ENCODE data around the gene MCRIP1. TPM values are rescaled to one million over a fixed set of nuclear protein-coding genes. Genes with fewer than 3 reads are reported as not detected.

MCRIP1 gene
- total RNA-seq, 1 experiment from 2014 or later, result 126 TPM

DNA sequence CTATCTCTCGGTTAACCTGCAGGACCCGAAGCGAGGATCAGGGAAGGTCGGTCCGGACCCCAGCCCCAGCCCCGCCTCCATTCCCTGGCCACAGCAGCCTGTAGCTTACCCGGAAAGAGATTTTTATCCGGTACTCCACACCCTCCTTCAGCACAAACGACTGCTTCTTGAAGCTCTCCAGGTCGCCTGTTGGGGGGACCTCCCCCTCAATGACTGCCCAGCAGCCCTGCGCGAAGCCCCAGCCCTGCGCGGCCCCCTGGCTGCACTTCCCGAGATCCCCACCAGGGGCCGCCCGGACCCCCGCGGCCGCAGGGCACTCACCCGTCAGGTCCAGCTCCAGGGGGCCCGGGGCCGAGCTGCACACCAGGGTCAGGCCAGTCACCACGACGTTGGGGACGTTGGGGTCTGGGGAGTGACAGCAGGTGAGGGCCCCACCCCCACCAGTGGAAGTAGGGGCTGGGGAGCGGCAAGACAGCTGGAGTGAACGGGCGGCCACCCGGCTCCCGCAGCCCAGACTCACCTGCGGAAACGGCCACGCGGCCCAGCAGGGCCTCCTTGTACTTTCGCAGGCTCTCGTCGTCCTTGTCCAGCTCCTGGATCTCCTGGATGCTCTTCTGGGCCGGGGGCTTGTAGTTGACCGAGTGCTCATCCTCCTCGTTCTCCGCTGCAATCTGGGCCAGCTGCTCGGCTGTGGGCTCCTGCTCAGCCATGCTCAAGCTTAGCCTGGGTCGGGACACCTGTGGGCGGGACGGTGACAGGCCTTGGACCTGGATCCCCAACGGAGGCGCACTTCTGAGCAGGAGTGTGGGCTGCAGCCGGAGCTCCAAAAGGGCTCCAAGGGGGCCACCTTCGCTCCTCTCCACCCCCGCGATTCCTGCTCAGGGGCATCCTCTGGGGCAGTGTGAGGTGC, 36.4 kb upstream of the MCRIP1 start (continued):
- TF ChIP-seq, protein P1, sequence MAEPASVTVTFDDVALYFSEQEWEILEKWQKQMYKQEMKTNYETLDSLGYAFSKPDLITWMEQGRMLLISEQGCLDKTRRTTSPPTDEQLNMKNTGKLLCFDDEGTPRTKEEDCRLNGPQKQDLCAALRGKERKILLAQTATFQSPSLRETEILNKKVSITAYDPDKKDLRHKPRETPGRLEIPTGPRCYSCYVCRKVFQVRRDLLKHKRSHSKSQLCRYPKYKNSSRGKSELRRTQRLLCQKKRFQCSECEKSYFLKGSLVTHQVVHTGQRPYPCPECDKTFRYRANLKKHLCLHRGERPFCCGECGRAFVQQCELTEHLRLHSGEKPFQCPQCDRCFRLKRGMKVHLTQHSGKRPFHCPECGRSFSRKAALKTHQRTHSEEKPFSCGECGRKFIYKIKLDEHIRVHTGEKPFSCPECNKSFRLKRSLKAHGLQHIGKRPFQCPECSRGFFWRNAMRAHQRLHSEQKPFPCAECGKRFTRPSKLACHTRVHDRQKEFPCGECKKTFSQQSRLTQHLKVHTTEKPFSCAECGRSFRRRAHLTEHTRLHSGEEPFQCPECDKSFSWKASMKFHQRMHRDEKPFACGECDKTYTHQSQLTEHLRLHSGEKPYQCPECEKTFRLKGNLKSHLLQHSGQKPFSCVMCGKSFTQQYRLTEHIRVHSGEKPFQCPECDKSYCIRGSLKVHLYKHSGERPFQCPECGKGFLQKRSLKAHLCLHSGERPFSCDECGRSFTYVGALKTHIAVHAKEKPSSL (CRISPR knock-in tag; conservative IDR thresholded peaks at IDR 0.05), result 0 out of 2 replicates have a peak, but pooled peaks have one; percentile 6
- TF ChIP-seq EMX1 (CRISPR knock-in tag; IDR thresholded peaks at IDR 0.05), result peak; percentile 39
- no peak for TF ChIP-seq IRF2 (CRISPR knock-in tag; IDR thresholded peaks at IDR 0.05; ENCODE audit: borderline replicate concordance, low read depth)
- TF ChIP-seq FOXP1 (CRISPR knock-in tag; IDR thresholded peaks at IDR 0.05; ENCODE audit: borderline replicate concordance), result peak; percentile 43; the same call in 1 of the 2 replicates
- TF ChIP-seq, protein P2, sequence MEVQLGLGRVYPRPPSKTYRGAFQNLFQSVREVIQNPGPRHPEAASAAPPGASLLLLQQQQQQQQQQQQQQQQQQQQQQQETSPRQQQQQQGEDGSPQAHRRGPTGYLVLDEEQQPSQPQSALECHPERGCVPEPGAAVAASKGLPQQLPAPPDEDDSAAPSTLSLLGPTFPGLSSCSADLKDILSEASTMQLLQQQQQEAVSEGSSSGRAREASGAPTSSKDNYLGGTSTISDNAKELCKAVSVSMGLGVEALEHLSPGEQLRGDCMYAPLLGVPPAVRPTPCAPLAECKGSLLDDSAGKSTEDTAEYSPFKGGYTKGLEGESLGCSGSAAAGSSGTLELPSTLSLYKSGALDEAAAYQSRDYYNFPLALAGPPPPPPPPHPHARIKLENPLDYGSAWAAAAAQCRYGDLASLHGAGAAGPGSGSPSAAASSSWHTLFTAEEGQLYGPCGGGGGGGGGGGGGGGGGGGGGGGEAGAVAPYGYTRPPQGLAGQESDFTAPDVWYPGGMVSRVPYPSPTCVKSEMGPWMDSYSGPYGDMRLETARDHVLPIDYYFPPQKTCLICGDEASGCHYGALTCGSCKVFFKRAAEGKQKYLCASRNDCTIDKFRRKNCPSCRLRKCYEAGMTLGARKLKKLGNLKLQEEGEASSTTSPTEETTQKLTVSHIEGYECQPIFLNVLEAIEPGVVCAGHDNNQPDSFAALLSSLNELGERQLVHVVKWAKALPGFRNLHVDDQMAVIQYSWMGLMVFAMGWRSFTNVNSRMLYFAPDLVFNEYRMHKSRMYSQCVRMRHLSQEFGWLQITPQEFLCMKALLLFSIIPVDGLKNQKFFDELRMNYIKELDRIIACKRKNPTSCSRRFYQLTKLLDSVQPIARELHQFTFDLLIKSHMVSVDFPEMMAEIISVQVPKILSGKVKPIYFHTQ (CRISPR knock-in tag; IDR thresholded peaks at IDR 0.05), result no peak; the same call in 1 of the 2 replicates
- TF ChIP-seq, protein P3, sequence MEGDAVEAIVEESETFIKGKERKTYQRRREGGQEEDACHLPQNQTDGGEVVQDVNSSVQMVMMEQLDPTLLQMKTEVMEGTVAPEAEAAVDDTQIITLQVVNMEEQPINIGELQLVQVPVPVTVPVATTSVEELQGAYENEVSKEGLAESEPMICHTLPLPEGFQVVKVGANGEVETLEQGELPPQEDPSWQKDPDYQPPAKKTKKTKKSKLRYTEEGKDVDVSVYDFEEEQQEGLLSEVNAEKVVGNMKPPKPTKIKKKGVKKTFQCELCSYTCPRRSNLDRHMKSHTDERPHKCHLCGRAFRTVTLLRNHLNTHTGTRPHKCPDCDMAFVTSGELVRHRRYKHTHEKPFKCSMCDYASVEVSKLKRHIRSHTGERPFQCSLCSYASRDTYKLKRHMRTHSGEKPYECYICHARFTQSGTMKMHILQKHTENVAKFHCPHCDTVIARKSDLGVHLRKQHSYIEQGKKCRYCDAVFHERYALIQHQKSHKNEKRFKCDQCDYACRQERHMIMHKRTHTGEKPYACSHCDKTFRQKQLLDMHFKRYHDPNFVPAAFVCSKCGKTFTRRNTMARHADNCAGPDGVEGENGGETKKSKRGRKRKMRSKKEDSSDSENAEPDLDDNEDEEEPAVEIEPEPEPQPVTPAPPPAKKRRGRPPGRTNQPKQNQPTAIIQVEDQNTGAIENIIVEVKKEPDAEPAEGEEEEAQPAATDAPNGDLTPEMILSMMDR (IDR thresholded peaks at IDR 0.05), result peak; percentile 99
- TF ChIP-seq NFATC4 (CRISPR knock-in tag; IDR thresholded peaks at IDR 0.05), result peak; percentile 53; the same call in 1 of the 2 replicates
- 0 out of 2 replicates have a peak, but pooled peaks have one; percentile 2 for TF ChIP-seq ZNF121 (CRISPR knock-in tag; IDR thresholded peaks at IDR 0.05)
- TF ChIP-seq ZNF416 (CRISPR knock-in tag; IDR thresholded peaks at IDR 0.05), result no peak
- no peak for TF ChIP-seq NR2C2 (CRISPR knock-in tag; IDR thresholded peaks at IDR 0.05)
- TF ChIP-seq ETV6 (CRISPR knock-in tag; IDR thresholded peaks at IDR 0.05), result no peak; the same call in 1 of the 2 replicates
- TF ChIP-seq SP1 (CRISPR knock-in tag; conservative IDR thresholded peaks at IDR 0.05), result no peak
- no peak for TF ChIP-seq ZNF219 (CRISPR knock-in tag; IDR thresholded peaks at IDR 0.05; ENCODE audit: borderline replicate concordance)
- TF ChIP-seq ELF4 (CRISPR knock-in tag; IDR thresholded peaks at IDR 0.05; ENCODE audit: low read depth), result 0 out of 2 replicates have a peak, but pooled peaks have one; percentile 18
- no peak for TF ChIP-seq MXD4 (CRISPR knock-in tag; IDR thresholded peaks at IDR 0.05; ENCODE audit: borderline replicate concordance)
- TF ChIP-seq, protein P4, sequence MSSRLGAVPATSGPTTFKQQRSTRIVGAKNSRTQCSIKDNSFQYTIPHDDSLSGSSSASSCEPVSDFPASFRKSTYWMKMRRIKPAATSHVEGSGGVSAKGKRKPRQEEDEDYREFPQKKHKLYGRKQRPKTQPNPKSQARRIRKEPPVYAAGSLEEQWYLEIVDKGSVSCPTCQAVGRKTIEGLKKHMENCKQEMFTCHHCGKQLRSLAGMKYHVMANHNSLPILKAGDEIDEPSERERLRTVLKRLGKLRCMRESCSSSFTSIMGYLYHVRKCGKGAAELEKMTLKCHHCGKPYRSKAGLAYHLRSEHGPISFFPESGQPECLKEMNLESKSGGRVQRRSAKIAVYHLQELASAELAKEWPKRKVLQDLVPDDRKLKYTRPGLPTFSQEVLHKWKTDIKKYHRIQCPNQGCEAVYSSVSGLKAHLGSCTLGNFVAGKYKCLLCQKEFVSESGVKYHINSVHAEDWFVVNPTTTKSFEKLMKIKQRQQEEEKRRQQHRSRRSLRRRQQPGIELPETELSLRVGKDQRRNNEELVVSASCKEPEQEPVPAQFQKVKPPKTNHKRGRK (CRISPR knock-in tag; IDR thresholded peaks at IDR 0.05; ENCODE audit: borderline replicate concordance), result no peak
- no peak for TF ChIP-seq ESRRA (CRISPR knock-in tag; IDR thresholded peaks at IDR 0.05; ENCODE audit: borderline replicate concordance)
- TF ChIP-seq NR1H2 (CRISPR knock-in tag; IDR thresholded peaks at IDR 0.05), result no peak
- TF ChIP-seq FOXK1 (CRISPR knock-in tag; IDR thresholded peaks at IDR 0.05), result no peak
- TF ChIP-seq, protein P5, sequence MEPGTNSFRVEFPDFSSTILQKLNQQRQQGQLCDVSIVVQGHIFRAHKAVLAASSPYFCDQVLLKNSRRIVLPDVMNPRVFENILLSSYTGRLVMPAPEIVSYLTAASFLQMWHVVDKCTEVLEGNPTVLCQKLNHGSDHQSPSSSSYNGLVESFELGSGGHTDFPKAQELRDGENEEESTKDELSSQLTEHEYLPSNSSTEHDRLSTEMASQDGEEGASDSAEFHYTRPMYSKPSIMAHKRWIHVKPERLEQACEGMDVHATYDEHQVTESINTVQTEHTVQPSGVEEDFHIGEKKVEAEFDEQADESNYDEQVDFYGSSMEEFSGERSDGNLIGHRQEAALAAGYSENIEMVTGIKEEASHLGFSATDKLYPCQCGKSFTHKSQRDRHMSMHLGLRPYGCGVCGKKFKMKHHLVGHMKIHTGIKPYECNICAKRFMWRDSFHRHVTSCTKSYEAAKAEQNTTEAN (CRISPR knock-in tag; IDR thresholded peaks at IDR 0.05), result no peak
- TF ChIP-seq, protein P6, sequence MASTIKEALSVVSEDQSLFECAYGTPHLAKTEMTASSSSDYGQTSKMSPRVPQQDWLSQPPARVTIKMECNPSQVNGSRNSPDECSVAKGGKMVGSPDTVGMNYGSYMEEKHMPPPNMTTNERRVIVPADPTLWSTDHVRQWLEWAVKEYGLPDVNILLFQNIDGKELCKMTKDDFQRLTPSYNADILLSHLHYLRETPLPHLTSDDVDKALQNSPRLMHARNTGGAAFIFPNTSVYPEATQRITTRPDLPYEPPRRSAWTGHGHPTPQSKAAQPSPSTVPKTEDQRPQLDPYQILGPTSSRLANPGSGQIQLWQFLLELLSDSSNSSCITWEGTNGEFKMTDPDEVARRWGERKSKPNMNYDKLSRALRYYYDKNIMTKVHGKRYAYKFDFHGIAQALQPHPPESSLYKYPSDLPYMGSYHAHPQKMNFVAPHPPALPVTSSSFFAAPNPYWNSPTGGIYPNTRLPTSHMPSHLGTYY (CRISPR knock-in tag; IDR thresholded peaks at IDR 0.05), result peak; percentile 69; the same call in 1 of the 2 replicates
- TF ChIP-seq ZNF396 (CRISPR knock-in tag; IDR thresholded peaks at IDR 0.05; ENCODE audit: borderline replicate concordance), result no peak
- TF ChIP-seq, protein P7, sequence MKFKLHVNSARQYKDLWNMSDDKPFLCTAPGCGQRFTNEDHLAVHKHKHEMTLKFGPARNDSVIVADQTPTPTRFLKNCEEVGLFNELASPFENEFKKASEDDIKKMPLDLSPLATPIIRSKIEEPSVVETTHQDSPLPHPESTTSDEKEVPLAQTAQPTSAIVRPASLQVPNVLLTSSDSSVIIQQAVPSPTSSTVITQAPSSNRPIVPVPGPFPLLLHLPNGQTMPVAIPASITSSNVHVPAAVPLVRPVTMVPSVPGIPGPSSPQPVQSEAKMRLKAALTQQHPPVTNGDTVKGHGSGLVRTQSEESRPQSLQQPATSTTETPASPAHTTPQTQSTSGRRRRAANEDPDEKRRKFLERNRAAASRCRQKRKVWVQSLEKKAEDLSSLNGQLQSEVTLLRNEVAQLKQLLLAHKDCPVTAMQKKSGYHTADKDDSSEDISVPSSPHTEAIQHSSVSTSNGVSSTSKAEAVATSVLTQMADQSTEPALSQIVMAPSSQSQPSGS (CRISPR knock-in tag; IDR thresholded peaks at IDR 0.05; ENCODE audit: borderline replicate concordance, low read depth), result no peak
